DOHH2 (cell line): ENCODE measurements around the gene MBD3L5.
"Not testable (repeated sequence)": the region's sequence is repeated elsewhere in the genome, so short reads cannot be mapped to it uniquely, and the experiment has no call there.

Source experiments
- H3F3A ChIP-seq: fragments of 200-600 bp; sonication (generic), shearing (Covaris generic); 2 replicates; pipeline ENCODE4 v1.6.0; 2016; ENCODE audit warnings: antibody characterized with exemption, mild to moderate bottlenecking; ENCODE audit not compliant: control insufficient read depth, insufficient read depth
- H3K27ac ChIP-seq: fragments of 200-600 bp; sonication (generic); 2 replicates; pipeline ENCODE4 v1.5.1; 2014; ENCODE audit warnings: low read depth, mild to moderate bottlenecking, low read length, moderate library complexity
- H3K27me3 ChIP-seq: fragments of 200-600 bp; sonication (generic); 2 replicates; pipeline ENCODE4 v1.6.1; 2014; ENCODE audit warnings: mild to moderate bottlenecking, low read length, mixed read lengths; ENCODE audit not compliant: control insufficient read depth
- H3K36me3 ChIP-seq: fragments of 200-600 bp; sonication (generic); 2 replicates; pipeline ENCODE4 v1.6.1; 2014; ENCODE audit warnings: mild to moderate bottlenecking, low read length, moderate library complexity, mixed read lengths; ENCODE audit not compliant: control insufficient read depth
- H3K4me1 ChIP-seq: fragments of 200-600 bp; sonication (generic); 2 replicates; pipeline ENCODE4 v1.6.1; 2014; ENCODE audit warnings: mild to moderate bottlenecking, low read length, mixed read lengths; ENCODE audit not compliant: control insufficient read depth
- H3K4me2 ChIP-seq: fragments of 200-600 bp; sonication (generic); 2 replicates; pipeline ENCODE4 v1.6.0; 2014; ENCODE audit warnings: mild to moderate bottlenecking, low read length, moderate library complexity
- H3K4me3 ChIP-seq: fragments of 200-600 bp; sonication (generic); 2 replicates; pipeline ENCODE4 v1.5.1; 2014; ENCODE audit warnings: mild to moderate bottlenecking, low read length, mixed read lengths
- H3K79me2 ChIP-seq: fragments of 200-600 bp; sonication (generic); 2 replicates; pipeline ENCODE4 v1.6.1; 2014; ENCODE audit warnings: mild to moderate bottlenecking, low read length, mixed read lengths; ENCODE audit not compliant: control insufficient read depth
- H3K9me2 ChIP-seq: fragments of 200-600 bp; sonication (generic); replicated peaks from 2 replicates; pipeline ENCODE4 v1.6.1; 2014; ENCODE audit warnings: mild to moderate bottlenecking, low read length, mixed read lengths; ENCODE audit not compliant: control insufficient read depth
- H3K9me3 ChIP-seq: fragments of 200-600 bp; sonication (generic); 2 replicates; pipeline ENCODE4 v1.6.1; 2014; ENCODE audit warnings: antibody characterized with exemption, low read length, mixed read lengths; ENCODE audit not compliant: control insufficient read depth, insufficient read depth
- H4K20me1 ChIP-seq: fragments of 200-600 bp; sonication (generic); 2 replicates; pipeline ENCODE4 v1.6.0; 2014; ENCODE audit warnings: low read depth, mild to moderate bottlenecking, antibody characterized with exemption, low read length, moderate library complexity; ENCODE audit not compliant: control insufficient read depth, insufficient read depth
- CTCF ChIP-seq: fragments of 200-600 bp; sonication (generic); IDR thresholded peaks from one replicate; pipeline ENCODE4 v1.5.1; 2014; ENCODE audit warnings: antibody characterized with exemption, mild to moderate bottlenecking, low read depth, low read length; ENCODE audit not compliant: poor library complexity, severe bottlenecking
- EZH2phosphoT487 ChIP-seq: fragments of 200-600 bp; sonication (generic); IDR thresholded peaks from 2 replicates; pipeline ENCODE4 v1.6.1; 2017; ENCODE audit warnings: borderline replicate concordance, mild to moderate bottlenecking, antibody characterized with exemption, low read length, moderate library complexity, mixed read lengths

The MBD3L5 gene

GRCh38 chr19:7010722-7011593 lies 19.4 kb upstream of the MBD3L5 start:
- Histone ChIP-seq H3K36me3 (no peaks in the 10 kb centered on the region), H3K27me3 (no peaks in the 10 kb centered on the region), H3K4me1 (no peaks in the 10 kb centered on the region), H3K79me2 (no peaks in the 10 kb centered on the region), H4K20me1 (no peaks in the 10 kb centered on the region), H3K4me3 (no peak overlapping the region), H3K27ac (no peak overlapping the region), H3K9me3 (no peaks in the 10 kb centered on the region), H3F3A (no peaks in the 10 kb centered on the region), H3K4me2 (no peak overlapping the region), H3K9me2 (no peaks in the 10 kb centered on the region)
- TF ChIP-seq CTCF (no peak), EZH2phosphoT487 (no peak)

GRCh38 chr19:7013678-7014077 lies 16.7 kb upstream of the MBD3L5 start:
- Histone ChIP-seq H3K36me3 (no peaks in the 10 kb centered on the region), H3K9me2 (no peaks in the 10 kb centered on the region), H3K4me2 (no peak overlapping the region), H3K79me2 (no peaks in the 10 kb centered on the region), H4K20me1 (no peaks in the 10 kb centered on the region), H3K27ac (no peak overlapping the region), H3K9me3 (no peaks in the 10 kb centered on the region), H3F3A (no peaks in the 10 kb centered on the region), H3K4me1 (no peaks in the 10 kb centered on the region), H3K27me3 (no peaks in the 10 kb centered on the region), H3K4me3 (no peak overlapping the region)
- TF ChIP-seq CTCF (no peak), EZH2phosphoT487 (no peak)

GRCh38 chr19:7018828-7019227 lies 11.6 kb upstream of the MBD3L5 start:
- H3K36me3 ChIP-seq, result no peaks in the 10 kb centered on the region
- no peak overlapping the region for H3K4me2 ChIP-seq
- H3K4me1 ChIP-seq, result no peaks in the 10 kb centered on the region
- TF ChIP-seq EZH2phosphoT487, result no peak
- TF ChIP-seq CTCF, result no peak
- no peaks in the 10 kb centered on the region for H3F3A ChIP-seq
- H3K4me3 ChIP-seq, result no peak overlapping the region
- H3K9me2 ChIP-seq, result no peaks in the 10 kb centered on the region
- no peaks in the 10 kb centered on the region for H4K20me1 ChIP-seq
- no peaks in the 10 kb centered on the region for H3K27me3 ChIP-seq
- no peak overlapping the region for H3K27ac ChIP-seq
- no peaks in the 10 kb centered on the region for H3K79me2 ChIP-seq
- no peaks in the 10 kb centered on the region for H3K9me3 ChIP-seq

GRCh38 chr19:7021331-7021730 lies 9.0 kb upstream of the MBD3L5 start, which contains the start of gene MBD3L2B:
Gene MBD3L2B (minus strand): TSS chr19:7021431. CDS start chr19:7021397, 34 bp downstream.
- H3K9me2 ChIP-seq, H3K36me3 ChIP-seq, H3K79me2 ChIP-seq, H4K20me1 ChIP-seq, H3K4me2 ChIP-seq, H3K4me3 ChIP-seq, H3F3A ChIP-seq, H3K27ac ChIP-seq, H3K27me3 ChIP-seq, H3K9me3 ChIP-seq, H3K4me1 ChIP-seq: not testable (repeated sequence)

GRCh38 chr19:7028790-7029189 lies 1.6 kb upstream of the MBD3L5 start:
- H3K27me3 ChIP-seq, H3K36me3 ChIP-seq, H3K4me2 ChIP-seq, H3K9me2 ChIP-seq, H3K27ac ChIP-seq, H3K9me3 ChIP-seq, H4K20me1 ChIP-seq, H3K4me1 ChIP-seq, H3F3A ChIP-seq, H3K79me2 ChIP-seq, H3K4me3 ChIP-seq: not testable (repeated sequence)
